ENCODE measurements around the gene DLG5.

DLG5 gene

GRCh38 chr10:77863446-77863845 lies 63.1 kb downstream of the DLG5 start:
- DNase-seq: no peak

- no peak for DNase-seq
Observed at GRCh38 chr10:77862595-77862994, 64.0 kb downstream of the DLG5 start.

GRCh38 chr10:77861366-77861765 lies 65.2 kb downstream of the DLG5 start:
- DNase-seq: no peak

GRCh38 chr10:77859865-77860282 lies 66.7 kb downstream of the DLG5 start:
- no peak for DNase-seq

GRCh38 chr10:77859200-77859864 lies 67.2 kb downstream of the DLG5 start:
- no peak for DNase-seq

- no peak for DNase-seq
Observed at GRCh38 chr10:77857272-77857671, 69.3 kb downstream of the DLG5 start.

- DNase-seq: no peak
Observed at GRCh38 chr10:77856566-77856965, 70.0 kb downstream of the DLG5 start.

- no peak for DNase-seq
Observed at GRCh38 chr10:77855404-77856155, 71.0 kb downstream of the DLG5 start.

- no peak for DNase-seq
Observed at GRCh38 chr10:77854115-77854514, 72.4 kb downstream of the DLG5 start.

GRCh38 chr10:77853256-77853655 lies 73.3 kb downstream of the DLG5 start:
- no peak for DNase-seq

- DNase-seq: no peak
Observed at GRCh38 chr10:77850620-77851231, 75.8 kb downstream of the DLG5 start.

- DNase-seq: no peak
Observed at GRCh38 chr10:77849039-77849664, 77.4 kb downstream of the DLG5 start.

- peak; percentile 61 for DNase-seq
Observed at GRCh38 chr10:77846718-77847311, 79.7 kb downstream of the DLG5 start.

GRCh38 chr10:77845451-77845850 lies 81.1 kb downstream of the DLG5 start:
- no peak for DNase-seq

GRCh38 chr10:77844713-77845445 lies 81.7 kb downstream of the DLG5 start:
- DNase-seq: no peak

GRCh38 chr10:77844177-77844576 lies 82.4 kb downstream of the DLG5 start:
- DNase-seq: no peak

- DNase-seq: no peak
Observed at GRCh38 chr10:77843264-77843663, 83.3 kb downstream of the DLG5 start.

- no peak for DNase-seq
Observed at GRCh38 chr10:77842652-77843212, 83.8 kb downstream of the DLG5 start.

GRCh38 chr10:77841711-77842375 lies 84.7 kb downstream of the DLG5 start:
- DNase-seq: no peak

GRCh38 chr10:77840636-77841035 lies 85.9 kb downstream of the DLG5 start:
- DNase-seq: no peak

- DNase-seq: no peak
Observed at GRCh38 chr10:77837925-77838595, 88.5 kb downstream of the DLG5 start.
